GM18519 (cell line): ENCODE measurements around the gene OGT.

ENCODE experiments used
- ATAC-seq: cut with Tn5 transposase; IDR thresholded peaks from one replicate; pipeline ENCODE4 v1.9.1; 2021; ENCODE audit warnings: mild to moderate bottlenecking, moderate library complexity; ENCODE audit not compliant: unreplicated experiment, low FRiP score

Gene OGT

GRCh38 chrX:71619193-71619592, 86.3 kb downstream of the OGT start:
- ATAC-seq, result no peak

- ATAC-seq, result no peak
Measured at GRCh38 chrX:71619986-71620385, 87.1 kb downstream of the OGT start.

GRCh38 chrX:71621603-71622002, 88.7 kb downstream of the OGT start:
- ATAC-seq, result no peak

GRCh38 chrX:71622032-71622575, 89.2 kb downstream of the OGT start:
- no peak for ATAC-seq

- no peak for ATAC-seq
Measured at GRCh38 chrX:71622576-71623450, 89.9 kb downstream of the OGT start.

- no peak for ATAC-seq
Measured at GRCh38 chrX:71623714-71624113, 90.8 kb downstream of the OGT start.

GRCh38 chrX:71625471-71625870, 92.6 kb downstream of the OGT start:
- ATAC-seq, result no peak
